ENCODE measurements around the gene USP6NL.
"Not testable (repeated sequence)": the region's sequence is repeated elsewhere in the genome, so short reads cannot be mapped to it uniquely, and the experiment has no call there.

The USP6NL gene

GRCh38 chr10:11444531-11445228, 166.8 kb downstream of the USP6NL start:
- DNase-seq (ENCODE audit: low spot score) = no peak

- no peak for DNase-seq (ENCODE audit: low spot score)
These were observed 167.3 kb downstream of the USP6NL start for GRCh38 chr10:11444155-11444530.

- no peak for DNase-seq (ENCODE audit: low spot score)
These were observed 167.8 kb downstream of the USP6NL start for GRCh38 chr10:11443468-11444154.

- no peak for DNase-seq (ENCODE audit: low spot score)
These were observed 169.3 kb downstream of the USP6NL start for GRCh38 chr10:11442001-11442773.

- DNase-seq (ENCODE audit: low spot score) = no peak
These were observed 170.3 kb downstream of the USP6NL start for GRCh38 chr10:11441151-11441535.

- DNase-seq (ENCODE audit: low spot score) = no peak
These were observed 170.9 kb downstream of the USP6NL start for GRCh38 chr10:11440250-11441150.

GRCh38 chr10:11439523-11440053, 171.9 kb downstream of the USP6NL start:
- DNase-seq (ENCODE audit: low spot score) = no peak

GRCh38 chr10:11437391-11438142, 173.9 kb downstream of the USP6NL start:
- no peak for DNase-seq (ENCODE audit: low spot score)

GRCh38 chr10:11436445-11436844, 175.0 kb downstream of the USP6NL start:
- DNase-seq (ENCODE audit: low spot score) = not testable (repeated sequence)

GRCh38 chr10:11435581-11435981, 175.9 kb downstream of the USP6NL start:
- no peak for DNase-seq (ENCODE audit: low spot score)

GRCh38 chr10:11434324-11434723, 177.1 kb downstream of the USP6NL start:
- DNase-seq (ENCODE audit: low spot score) = peak; percentile 79

GRCh38 chr10:11433657-11434056, 177.8 kb downstream of the USP6NL start:
- DNase-seq (ENCODE audit: low spot score) = no peak

GRCh38 chr10:11431216-11431555, 180.3 kb downstream of the USP6NL start:
- DNase-seq (ENCODE audit: low spot score) = no peak

GRCh38 chr10:11430421-11431215, 180.8 kb downstream of the USP6NL start:
- DNase-seq (ENCODE audit: low spot score) = no peak

GRCh38 chr10:11429439-11430052, 181.9 kb downstream of the USP6NL start:
- DNase-seq (ENCODE audit: low spot score) = no peak

GRCh38 chr10:11425676-11426075, 185.8 kb downstream of the USP6NL start:
- DNase-seq (ENCODE audit: low spot score) = no peak

- no peak for DNase-seq (ENCODE audit: low spot score)
These were observed 186.2 kb downstream of the USP6NL start for GRCh38 chr10:11425296-11425610.

GRCh38 chr10:11424456-11425295, 186.8 kb downstream of the USP6NL start:
- DNase-seq (ENCODE audit: low spot score) = peak; percentile 77

- DNase-seq (ENCODE audit: low spot score) = no peak
These were observed 194.5 kb downstream of the USP6NL start for GRCh38 chr10:11416974-11417373.
